NCI-H2107 treated with DMSO at 0.1 percent for 48 hours (cell line): ENCODE measurements around the gene GPI.

Source experiments
- DNase-seq: peaks from one replicate; lab custom pipeline; 2025; ENCODE audit not compliant: unreplicated experiment; lab: John Stamatoyannopoulos, UW

GPI gene

GRCh38 chr19:34337739-34338138 lies 27.3 kb upstream of the GPI start:
- no peak for DNase-seq

DNA sequence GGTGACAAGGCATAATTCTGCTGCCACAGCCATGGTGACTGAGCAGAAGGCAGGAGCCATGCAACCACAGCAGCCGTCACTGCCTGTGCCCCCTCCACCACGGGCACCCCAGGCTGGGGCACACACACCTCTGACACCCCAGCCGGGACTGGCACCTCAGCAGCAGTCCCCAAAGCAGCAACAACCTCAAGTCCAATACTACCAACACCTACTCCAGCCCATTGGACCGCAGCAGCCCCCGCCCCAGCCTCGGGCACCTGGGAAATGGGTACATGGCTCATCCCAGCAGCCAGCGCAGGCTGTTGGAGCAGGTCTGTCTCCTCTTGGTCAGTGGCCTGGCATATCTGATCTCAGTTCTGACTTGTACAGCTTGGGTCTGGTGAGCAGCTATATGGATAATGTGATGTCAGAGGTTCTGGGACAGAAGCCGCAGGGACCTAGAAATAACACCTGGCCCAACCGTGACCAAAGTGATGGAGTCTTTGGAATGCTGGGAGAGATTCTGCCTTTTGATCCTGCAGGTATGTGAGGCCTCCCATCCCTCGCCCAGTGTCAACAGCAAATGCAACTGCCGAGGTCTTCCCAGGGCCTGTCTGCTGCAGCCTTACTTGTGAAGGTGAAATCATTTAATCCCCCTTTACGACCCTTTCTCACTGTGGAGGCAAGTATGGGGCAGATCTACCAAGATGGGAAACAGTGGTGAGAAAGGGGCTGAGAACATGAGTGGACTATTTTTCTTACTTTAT lies 22.9 kb upstream of the GPI start:
- DNase-seq: no peak

GRCh38 chr19:34343751-34344150 lies 21.2 kb upstream of the GPI start:
- DNase-seq: no peak

GRCh38 chr19:34345947-34346351 lies 19.0 kb upstream of the GPI start:
- peak; percentile 13 for DNase-seq

DNA sequence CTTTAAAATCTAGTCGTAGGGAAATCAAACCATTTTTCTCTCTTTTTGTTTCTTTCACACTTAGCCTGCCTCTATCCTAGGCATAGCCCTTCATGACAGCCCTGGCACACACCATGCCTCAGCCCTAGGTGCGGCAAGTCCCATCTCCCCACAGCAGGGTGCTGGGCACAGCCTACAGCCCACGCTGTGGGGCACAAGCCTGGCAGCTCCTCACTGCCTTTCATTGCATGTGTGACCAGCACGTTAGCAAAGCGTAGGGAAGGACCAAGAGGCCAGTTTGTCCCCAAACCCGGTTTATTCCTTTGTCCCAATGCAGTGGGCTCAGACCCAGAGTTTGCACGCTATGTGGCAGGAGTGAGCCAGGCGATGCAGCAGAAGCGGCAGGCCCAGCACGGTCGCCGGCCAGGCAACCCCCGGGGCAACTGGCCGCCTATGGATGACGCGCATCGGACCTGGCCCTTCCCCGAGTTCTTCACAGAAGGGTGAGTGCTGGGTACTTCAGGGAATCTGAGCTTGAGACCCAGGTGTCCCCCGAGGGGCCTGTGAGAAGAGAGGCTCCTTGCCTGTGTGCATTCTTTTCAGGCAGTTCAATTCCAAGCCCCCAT lies 17.3 kb upstream of the GPI start:
- DNase-seq: no peak

DNA sequence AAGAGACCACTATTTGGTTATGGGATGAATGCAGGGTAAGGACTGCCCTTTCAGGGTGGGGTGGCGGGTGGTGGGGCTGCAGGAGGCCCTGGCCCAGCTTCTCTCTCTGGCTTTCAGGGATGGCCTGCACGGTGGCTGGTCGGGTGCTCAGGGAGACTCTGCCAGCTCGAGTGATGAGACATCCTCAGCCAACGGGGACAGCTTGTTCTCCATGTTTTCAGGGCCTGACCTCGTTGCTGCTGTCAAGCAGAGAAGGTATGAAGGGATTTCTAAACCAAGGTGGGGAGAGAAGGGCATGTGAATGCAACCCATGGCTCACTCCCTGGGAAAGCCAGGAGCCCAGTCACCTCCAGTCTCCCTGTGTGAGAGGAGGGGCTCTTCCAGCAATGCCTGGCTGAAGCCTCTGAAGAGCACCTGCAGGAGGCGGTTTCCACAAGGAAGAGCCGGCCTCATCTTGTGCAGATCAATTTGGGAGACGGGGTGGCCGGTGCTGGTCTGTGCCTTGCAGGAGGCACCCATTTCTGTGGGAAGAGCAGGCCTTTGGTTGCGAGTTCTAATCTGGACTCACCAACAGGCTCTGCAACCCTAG lies 16.0 kb upstream of the GPI start:
- no peak for DNase-seq

- no peak for DNase-seq
Measured at GRCh38 chr19:34350161-34350561, 14.8 kb upstream of the GPI start.

GRCh38 chr19:34351382-34351826 lies 13.6 kb upstream of the GPI start:
- no peak for DNase-seq

DNA sequence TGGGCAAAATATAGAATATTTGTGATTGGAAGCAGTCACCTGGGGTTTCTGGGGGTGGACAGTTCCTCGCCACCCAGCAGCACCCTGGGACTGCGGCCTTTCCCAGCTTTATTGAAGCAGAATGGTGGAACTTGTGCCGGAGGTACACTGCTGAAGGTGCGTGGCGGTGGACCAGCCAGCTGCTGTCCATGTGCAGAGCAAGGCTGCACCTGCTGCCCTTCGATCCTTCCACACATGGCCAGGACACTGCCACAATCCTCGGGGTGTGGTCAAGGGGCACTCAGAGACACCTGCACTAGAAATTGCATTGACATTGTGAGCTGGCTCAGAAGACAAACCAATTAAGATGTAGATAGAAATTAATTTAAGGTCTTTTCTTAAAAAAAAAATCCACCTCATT lies 11.4 kb upstream of the GPI start:
- no peak for DNase-seq

GRCh38 chr19:34355201-34355600 lies 9.8 kb upstream of the GPI start:
- no peak for DNase-seq

- no peak for DNase-seq
Measured at GRCh38 chr19:34356875-34357274, 8.1 kb upstream of the GPI start.

GRCh38 chr19:34357431-34357830 lies 7.6 kb upstream of the GPI start:
- DNase-seq: no peak

DNA sequence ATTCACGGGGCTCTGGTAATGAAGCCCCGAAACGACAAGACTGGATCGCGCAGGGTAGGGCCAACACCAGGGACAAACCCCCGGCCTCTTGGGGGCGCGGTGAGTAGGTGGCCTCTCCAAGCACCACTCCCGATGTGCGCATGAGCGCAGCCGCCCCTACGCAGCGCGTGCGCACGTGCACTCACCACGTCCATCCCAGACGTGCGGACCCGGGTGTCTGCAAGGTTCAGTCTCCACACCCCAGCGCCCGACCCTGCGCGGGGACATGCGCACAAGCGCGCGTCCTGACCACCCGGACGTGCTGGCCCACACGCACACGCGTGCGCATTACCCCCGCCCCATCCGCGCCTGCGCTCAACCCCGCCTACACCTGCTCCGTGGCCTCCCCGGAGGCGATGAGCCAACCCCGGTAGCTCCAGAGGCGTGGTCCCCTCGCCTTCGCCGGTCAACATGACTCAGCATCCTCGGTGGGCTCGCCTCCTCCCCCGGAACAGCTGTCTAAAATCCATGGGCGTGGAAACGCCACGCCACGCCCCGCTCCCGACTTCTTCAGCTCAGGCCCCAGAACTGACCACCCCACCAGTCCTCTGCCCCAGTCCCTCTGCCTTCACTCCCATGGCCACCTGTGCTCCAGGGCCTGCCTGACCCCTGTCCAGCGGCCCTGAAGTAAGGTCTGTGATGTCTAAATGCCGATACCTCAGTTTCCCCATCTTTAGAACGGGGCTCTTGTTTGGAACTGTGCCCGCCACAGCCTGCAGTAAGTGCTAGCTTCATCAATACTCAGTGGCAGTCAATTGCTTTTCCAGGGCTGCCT lies 5.6 kb upstream of the GPI start:
- DNase-seq: peak; percentile 80

- no peak for DNase-seq
Measured at GRCh38 chr19:34359954-34360315, 5.1 kb upstream of the GPI start.

- no peak for DNase-seq
Measured at GRCh38 chr19:34360354-34360909, 4.6 kb upstream of the GPI start.

DNA sequence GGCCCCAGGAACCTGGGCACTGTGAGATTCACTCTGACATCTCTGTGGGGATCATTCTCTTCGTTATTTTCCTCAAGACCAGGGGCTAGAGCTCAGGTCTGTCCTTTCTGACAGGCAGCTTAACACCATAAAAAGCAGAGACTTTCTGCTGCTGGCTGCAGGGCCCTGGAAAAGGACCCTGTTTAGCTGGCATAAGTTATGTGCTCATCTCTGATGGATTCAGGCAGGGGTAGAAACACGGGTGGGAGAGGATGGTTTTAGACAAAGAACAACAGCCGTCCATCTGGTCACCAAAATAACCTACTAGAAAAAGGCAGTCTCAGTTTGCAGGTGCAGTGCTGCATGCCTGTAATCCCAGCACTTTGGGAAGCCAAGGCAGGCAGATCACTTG lies 2.3 kb upstream of the GPI start:
- DNase-seq: no peak

DNA sequence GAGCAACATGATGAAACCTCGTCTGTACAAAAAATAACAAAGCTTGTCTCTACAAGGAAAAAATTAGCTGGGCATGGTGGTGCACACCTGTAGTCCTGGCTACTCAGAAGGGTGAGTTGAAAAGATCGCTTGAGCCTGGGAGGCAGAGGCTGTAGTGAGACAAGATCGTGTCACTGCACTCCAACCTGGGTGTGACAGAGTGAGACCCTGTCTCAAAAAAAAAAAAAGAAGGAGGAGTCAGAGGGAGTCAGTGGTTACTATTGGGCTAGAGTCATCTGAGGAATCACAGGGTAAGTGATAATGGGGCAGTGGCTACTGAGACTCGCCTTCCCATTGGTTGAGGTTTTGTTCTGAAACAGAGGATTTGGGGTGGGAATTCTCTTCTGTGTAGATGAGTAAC lies 1.9 kb upstream of the GPI start:
- DNase-seq: no peak

DNA sequence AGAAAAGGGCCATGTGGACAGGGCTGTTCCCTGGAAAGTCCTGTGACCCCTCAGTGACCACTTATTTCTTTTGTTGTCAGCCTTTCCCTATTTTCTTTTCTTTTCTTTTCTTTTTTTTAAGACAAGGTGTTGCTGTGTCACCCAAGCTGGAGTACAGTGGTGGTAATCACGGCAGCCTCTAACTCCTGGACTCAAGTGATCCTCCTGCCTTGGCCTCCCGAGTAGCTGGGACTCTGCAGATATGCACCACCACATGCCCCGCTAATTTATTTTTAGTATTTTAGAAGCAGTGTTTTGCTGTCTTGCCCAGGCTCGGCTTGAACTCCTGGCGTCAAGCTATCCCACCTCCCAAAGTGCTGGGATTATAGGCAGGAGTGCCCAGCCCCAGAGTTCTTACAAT lies 1.1 kb upstream of the GPI start:
- no peak for DNase-seq

- no peak for DNase-seq
Measured at GRCh38 chr19:34364462-34364829, 550 bp upstream of the GPI start.

DNA sequence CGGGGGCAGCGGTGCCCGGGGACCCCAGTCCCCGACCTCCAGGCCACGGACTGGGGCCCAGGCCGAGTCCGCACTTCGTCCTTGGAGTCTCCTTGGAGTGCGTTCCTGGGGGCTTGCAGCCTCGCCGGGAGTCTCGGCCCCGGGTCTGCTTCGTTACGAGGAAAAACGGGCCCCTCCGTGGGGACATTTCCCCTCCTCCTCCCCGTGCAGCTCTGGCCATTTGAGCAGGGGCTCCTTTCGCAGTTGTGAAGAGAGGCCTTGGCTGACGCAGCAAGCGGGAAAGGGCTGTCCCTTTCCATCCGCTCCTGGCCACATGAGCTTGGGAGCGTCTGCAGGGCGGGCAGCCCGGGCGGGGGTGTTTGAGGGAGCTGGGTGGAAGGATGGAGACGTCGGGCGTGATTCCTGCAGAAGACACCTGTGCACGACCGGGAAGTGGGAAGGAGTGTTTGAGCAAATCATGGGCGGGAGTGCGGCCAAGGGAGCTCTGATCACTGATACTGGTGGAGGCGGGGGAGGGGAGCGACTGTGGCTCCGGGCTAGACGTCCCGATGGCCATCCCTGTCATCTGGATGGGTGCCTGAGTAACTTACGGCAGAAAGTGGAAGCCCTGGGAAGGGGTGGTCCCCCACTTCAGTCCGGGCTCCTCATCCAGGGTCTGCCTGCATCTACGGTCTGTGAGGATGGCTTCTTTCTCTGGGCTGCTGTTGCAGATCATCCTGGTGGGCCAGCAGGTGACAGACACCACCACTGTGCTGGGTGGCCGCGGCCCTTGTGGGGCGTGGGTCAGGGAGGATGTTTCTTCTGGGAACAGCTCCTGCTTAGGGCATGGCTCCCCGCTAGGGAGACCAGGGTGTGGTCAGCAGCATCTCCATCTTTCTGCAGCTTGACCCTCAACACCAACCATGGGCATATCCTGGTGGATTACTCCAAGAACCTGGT lies 736 bp downstream of the GPI start:
- DNase-seq: peak; percentile 6
